ENCODE measurements around the gene ADGRD2. TPM values are rescaled to one million over a fixed set of nuclear protein-coding genes. Genes with fewer than 3 reads are reported as not detected.

Gene ADGRD2
- total and polyA plus RNA-seq, 9 of the 15 experiments (the other 6 are each of a cell fraction or from before 2014, with no cell fraction given) = not detected

DNA sequence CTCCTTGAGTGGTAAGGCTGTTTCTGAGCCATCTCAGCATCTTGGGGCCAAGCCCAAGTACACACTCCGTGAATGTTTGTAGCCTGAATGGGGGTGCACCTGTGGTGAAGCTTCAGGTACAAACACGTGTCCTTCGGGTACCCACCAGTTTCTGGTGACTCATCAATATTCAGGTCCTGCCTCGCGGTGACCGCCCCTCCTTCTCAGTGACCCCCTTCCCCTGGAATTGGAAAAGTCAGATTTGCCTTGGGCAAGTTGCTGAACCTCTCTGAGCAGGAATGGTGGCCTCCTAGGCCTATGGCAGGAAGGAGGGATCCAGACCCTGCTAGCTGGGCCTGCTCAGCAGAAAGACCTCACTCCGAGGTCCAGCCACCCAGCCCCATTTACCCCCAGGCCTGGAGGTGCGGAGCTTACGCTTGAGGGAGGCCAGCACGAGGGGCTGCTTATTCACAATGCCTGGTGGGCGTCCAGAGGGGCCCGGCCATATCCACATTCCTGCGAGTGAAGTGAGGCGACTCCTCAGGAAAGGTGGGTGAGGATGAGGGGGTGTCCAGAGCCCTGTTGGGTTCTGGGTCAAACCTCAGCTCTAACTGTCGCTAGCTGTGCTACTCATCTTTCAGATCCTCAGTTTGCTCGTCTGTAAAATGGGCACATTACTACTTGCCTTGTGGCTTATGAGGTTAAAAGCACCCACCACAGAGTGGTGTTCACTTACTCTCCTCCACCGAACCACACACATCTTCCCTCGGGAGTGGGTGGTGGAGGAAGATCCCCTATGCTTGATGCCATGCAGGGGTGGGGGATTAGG lies 7.0 kb downstream of the ADGRD2 start (continued):
- TF ChIP-seq, protein P1, sequence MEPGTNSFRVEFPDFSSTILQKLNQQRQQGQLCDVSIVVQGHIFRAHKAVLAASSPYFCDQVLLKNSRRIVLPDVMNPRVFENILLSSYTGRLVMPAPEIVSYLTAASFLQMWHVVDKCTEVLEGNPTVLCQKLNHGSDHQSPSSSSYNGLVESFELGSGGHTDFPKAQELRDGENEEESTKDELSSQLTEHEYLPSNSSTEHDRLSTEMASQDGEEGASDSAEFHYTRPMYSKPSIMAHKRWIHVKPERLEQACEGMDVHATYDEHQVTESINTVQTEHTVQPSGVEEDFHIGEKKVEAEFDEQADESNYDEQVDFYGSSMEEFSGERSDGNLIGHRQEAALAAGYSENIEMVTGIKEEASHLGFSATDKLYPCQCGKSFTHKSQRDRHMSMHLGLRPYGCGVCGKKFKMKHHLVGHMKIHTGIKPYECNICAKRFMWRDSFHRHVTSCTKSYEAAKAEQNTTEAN (CRISPR knock-in tag; IDR thresholded peaks at IDR 0.05) = no peak
- TF ChIP-seq ZZZ3 (IDR thresholded peaks at IDR 0.05) = no peak
- TF ChIP-seq, protein P2, sequence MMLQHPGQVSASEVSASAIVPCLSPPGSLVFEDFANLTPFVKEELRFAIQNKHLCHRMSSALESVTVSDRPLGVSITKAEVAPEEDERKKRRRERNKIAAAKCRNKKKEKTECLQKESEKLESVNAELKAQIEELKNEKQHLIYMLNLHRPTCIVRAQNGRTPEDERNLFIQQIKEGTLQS (IDR thresholded peaks at IDR 0.05) = peak; percentile 24; the same call in 1 of the 2 replicates
- TF ChIP-seq, protein P2 (CRISPR knock-in tag; conservative IDR thresholded peaks at IDR 0.05) = no peak
- TF ChIP-seq, protein P3, sequence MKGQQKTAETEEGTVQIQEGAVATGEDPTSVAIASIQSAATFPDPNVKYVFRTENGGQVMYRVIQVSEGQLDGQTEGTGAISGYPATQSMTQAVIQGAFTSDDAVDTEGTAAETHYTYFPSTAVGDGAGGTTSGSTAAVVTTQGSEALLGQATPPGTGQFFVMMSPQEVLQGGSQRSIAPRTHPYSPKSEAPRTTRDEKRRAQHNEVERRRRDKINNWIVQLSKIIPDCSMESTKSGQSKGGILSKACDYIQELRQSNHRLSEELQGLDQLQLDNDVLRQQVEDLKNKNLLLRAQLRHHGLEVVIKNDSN (CRISPR knock-in tag; IDR thresholded peaks at IDR 0.05) = no peak
- TF ChIP-seq GATAD2A (IDR thresholded peaks at IDR 0.05) = no peak
- no peak for TF ChIP-seq KDM2B (CRISPR knock-in tag; IDR thresholded peaks at IDR 0.05)
- TF ChIP-seq, protein P4, sequence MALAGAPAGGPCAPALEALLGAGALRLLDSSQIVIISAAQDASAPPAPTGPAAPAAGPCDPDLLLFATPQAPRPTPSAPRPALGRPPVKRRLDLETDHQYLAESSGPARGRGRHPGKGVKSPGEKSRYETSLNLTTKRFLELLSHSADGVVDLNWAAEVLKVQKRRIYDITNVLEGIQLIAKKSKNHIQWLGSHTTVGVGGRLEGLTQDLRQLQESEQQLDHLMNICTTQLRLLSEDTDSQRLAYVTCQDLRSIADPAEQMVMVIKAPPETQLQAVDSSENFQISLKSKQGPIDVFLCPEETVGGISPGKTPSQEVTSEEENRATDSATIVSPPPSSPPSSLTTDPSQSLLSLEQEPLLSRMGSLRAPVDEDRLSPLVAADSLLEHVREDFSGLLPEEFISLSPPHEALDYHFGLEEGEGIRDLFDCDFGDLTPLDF (CRISPR knock-in tag; IDR thresholded peaks at IDR 0.05) = no peak
- TF ChIP-seq BRD9 (IDR thresholded peaks at IDR 0.05; ENCODE audit: low read depth, partially characterized antibody) = no peak
- TF ChIP-seq THRAP3 (IDR thresholded peaks at IDR 0.05; ENCODE audit: borderline replicate concordance) = no peak
- TF ChIP-seq HDGF (IDR thresholded peaks at IDR 0.05) = no peak
- TF ChIP-seq C11orf30 (IDR thresholded peaks at IDR 0.05; ENCODE audit: low read depth) = peak; percentile 70
- TF ChIP-seq U2AF1 (optimal IDR thresholded peaks at IDR 0.05; ENCODE audit: low read depth, low read length) = no peak
- TF ChIP-seq SNRNP70 (optimal IDR thresholded peaks at IDR 0.05; ENCODE audit: low read depth, low read length) = no peak
- TF ChIP-seq, protein P5, sequence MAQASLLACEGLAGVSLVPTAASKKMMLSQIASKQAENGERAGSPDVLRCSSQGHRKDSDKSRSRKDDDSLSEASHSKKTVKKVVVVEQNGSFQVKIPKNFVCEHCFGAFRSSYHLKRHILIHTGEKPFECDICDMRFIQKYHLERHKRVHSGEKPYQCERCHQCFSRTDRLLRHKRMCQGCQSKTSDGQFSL (CRISPR knock-in tag; IDR thresholded peaks at IDR 0.05) = no peak
- TF ChIP-seq, protein P5 (tag; IDR thresholded peaks at IDR 0.05) = no peak
- TF ChIP-seq SMARCA5 (IDR thresholded peaks at IDR 0.05) = peak; percentile 78
- TF ChIP-seq ZNF311 (CRISPR knock-in tag; IDR thresholded peaks at IDR 0.05) = no peak
- TF ChIP-seq ZNF384 (IDR thresholded peaks at IDR 0.05; ENCODE audit: low read depth, low read length) = no peak
- TF ChIP-seq CBX8 (IDR thresholded peaks at IDR 0.05; ENCODE audit: borderline replicate concordance, extremely low read depth, low read depth, low read length, poor library complexity, severe bottlenecking) = no peak
- TF ChIP-seq SLC30A9 (CRISPR knock-in tag; IDR thresholded peaks at IDR 0.05) = no peak
- no peak for TF ChIP-seq ZNF3 (CRISPR knock-in tag; IDR thresholded peaks at IDR 0.05)
- peak; percentile 81 for TF ChIP-seq ZNF316 (IDR thresholded peaks at IDR 0.05)
- TF ChIP-seq ZNF764 (CRISPR knock-in tag; IDR thresholded peaks at IDR 0.05; ENCODE audit: low read depth) = no peak
- TF ChIP-seq POLR2AphosphoS5 (IDR thresholded peaks at IDR 0.05; ENCODE audit: control insufficient read depth, insufficient read depth, low read depth, low read length) = no peak

Data from K562 (cell line).